Body of pancreas (tissue), 4 donors: ENCODE data around the gene CEACAM6. TPM values are rescaled to one million over a fixed set of nuclear protein-coding genes. Genes with fewer than 3 reads are reported as not detected.
"Not testable (repeated sequence)": the region's sequence is repeated elsewhere in the genome, so short reads cannot be mapped to it uniquely, and the experiment has no call there.

Experiments used
- ATAC-seq: fragments of 150-250 bp; one replicate; pipeline ENCODE4 v1.9.1; 2016
- DNase-seq, 4 donors: peaks; one replicate each; pipeline ENCODE4 v3.0.0-alpha.2; 2019
- H3K27ac ChIP-seq, 4 donors: fragments of 200-600 bp; sonication (generic); 1 replicate in 3 of 4; 2 replicates in 1 of 4; pipeline versions ENCODE4 v1.5.1 to v1.6.1; 2016 to 2019; ENCODE audit warnings: mild to moderate bottlenecking in 1 of 4, mixed read lengths in 1 of 4, moderate library complexity in 1 of 4
- H3K27me3 ChIP-seq, 2 donors: fragments of 200-600 bp; sonication (generic); one replicate each; pipeline ENCODE4 v1.6.0; 2016; ENCODE audit warnings: mild to moderate bottlenecking in 1 of 2
- H3K36me3 ChIP-seq, 2 donors: fragments of 200-600 bp; sonication (generic); replicated peaks in 1 of 2; 2 replicates each; pipeline ENCODE4 v1.5.1; 2016; ENCODE audit warnings: low read depth in 2 of 2; ENCODE audit not compliant: insufficient read depth in 1 of 2
- H3K4me1 ChIP-seq: fragments of 200-600 bp; sonication (generic); one replicate; pipeline ENCODE4 v1.6.0; 2016
- H3K4me3 ChIP-seq, 2 donors: fragments of 200-600 bp; sonication (generic); 1 replicate in 1 of 2; 2 replicates in 1 of 2; pipeline ENCODE4 v1.5.1; 2016 to 2019
- H3K9me3 ChIP-seq, 3 donors: fragments of 200-600 bp; sonication (generic); 1 replicate in 2 of 3; 2 replicates in 1 of 3; pipeline ENCODE4 v1.5.1; 2016
- CTCF ChIP-seq, 7 experiments: fragments of 450-650 bp in 4 of 7; fragments of 200-600 bp in 3 of 7; sonication (generic) in 3 of 7; IDR thresholded peaks; one replicate each; pipeline ENCODE4 v1.5.1; 2016 to 2019; ENCODE audit warnings: antibody characterized with exemption in 7 of 7
- POLR2A ChIP-seq, 3 donors: fragments of 450-650 bp; IDR thresholded peaks; one replicate each; pipeline ENCODE4 v1.6.1; 2016; ENCODE audit warnings: antibody characterized with exemption in 3 of 3, mild to moderate bottlenecking in 2 of 3
- WGBS, 2 donors: methylation state at CpG; one replicate each; pipeline ENCODE4 v1.1.5; 2017; 5-methylcytosine and 5-hydroxymethylcytosine counted together
- intact Hi-C: fragments of 100-400 bp; cut with DNase I; formaldehyde crosslinking; loops from one replicate; pipeline ENCODE4 v1.15.1; 2023
- total RNA-seq, 2 donors: library from RNA; depleted of rRNA; stranded (reverse); fragments of >200 nt; gene quantifications; one replicate each; pipeline ENCODE4 v1.1.0, GENCODE V29; 2016

CEACAM6 gene
- total RNA-seq, 2 donors from 2014 or later = 3.0 to 27.0 TPM

GRCh38 chr19:41767115-41767514, 11.8 kb downstream of the CEACAM6 start:
- Histone ChIP-seq H3K27me3 (no peaks in the 10 kb centered on the region), H3K36me3 (no peaks in the 10 kb centered on the region), H3K9me3 (no peaks in the 10 kb centered on the region), H3K27ac (no peak overlapping the region), H3K4me3 (no peak overlapping the region), H3K4me1 (no peaks in the 10 kb centered on the region)
- ATAC-seq (no peak), DNase-seq (no peak)
- TF ChIP-seq CTCF (IDR thresholded peaks at IDR 0.05) = no peak
- TF ChIP-seq POLR2A (IDR thresholded peaks at IDR 0.05) = no peak
- intact Hi-C loops = no loop called here
- WGBS, 2 donors = 64 to 79% methylated on average over 2 of the region's 2 CpGs

GRCh38 chr19:41768105-41768504, 12.8 kb downstream of the CEACAM6 start:
- H3K27me3 ChIP-seq, H3K27ac ChIP-seq, H3K4me1 ChIP-seq, H3K36me3 ChIP-seq, intact Hi-C loops, H3K4me3 ChIP-seq, H3K9me3 ChIP-seq, DNase-seq, ATAC-seq: not testable (repeated sequence)
- 62 to 66% methylated on average over 5 of the region's 5 CpGs for WGBS, 2 donors

GRCh38 chr19:41769608-41770007, 14.3 kb downstream of the CEACAM6 start:
- Histone ChIP-seq H3K9me3 (no peaks in the 10 kb centered on the region), H3K27ac (no peak overlapping the region), H3K36me3 (no peaks in the 10 kb centered on the region), H3K27me3 (no peaks in the 10 kb centered on the region), H3K4me3 (no peak overlapping the region), H3K4me1 (peaks cover 4% of the 10 kb centered on the region)
- 73 to 77% methylated on average over 4 of the region's 4 CpGs for WGBS, 2 donors
- DNase-seq (no peak), ATAC-seq (no peak)
- intact Hi-C loops = no loop called here
- TF ChIP-seq POLR2A (IDR thresholded peaks at IDR 0.05) = no peak
- TF ChIP-seq CTCF (IDR thresholded peaks at IDR 0.05) = no peak

- intact Hi-C loops = no loop called here
- TF ChIP-seq CTCF (IDR thresholded peaks at IDR 0.05) (no peak), POLR2A (IDR thresholded peaks at IDR 0.05) (no peak)
- H3K9me3 ChIP-seq = no peaks in the 10 kb centered on the region
- H3K4me1 ChIP-seq = peaks cover 4% of the 10 kb centered on the region
- H3K4me3 ChIP-seq = no peak overlapping the region
- ATAC-seq = no peak
- H3K36me3 ChIP-seq = no peaks in the 10 kb centered on the region
- no peak overlapping the region for H3K27ac ChIP-seq
- 91 to 96% methylated on average over 2 of the region's 2 CpGs for WGBS, 2 donors
- H3K27me3 ChIP-seq = no peaks in the 10 kb centered on the region
- no peak for DNase-seq
Observed at GRCh38 chr19:41771410-41771809, 16.1 kb downstream of the CEACAM6 start.

GRCh38 chr19:41774515-41774980, 19.2 kb downstream of the CEACAM6 start:
- ATAC-seq = peak; percentile 52
- TF ChIP-seq POLR2A (IDR thresholded peaks at IDR 0.05) = no peak
- TF ChIP-seq CTCF (IDR thresholded peaks at IDR 0.05) = no peak

More at GRCh38 chr19:41774515-41774980, 19.2 kb downstream of the CEACAM6 start:
- Histone ChIP-seq H3K27ac (no peak overlapping the region), H3K27me3 (peaks cover 0 to 8% of the 10 kb centered on the region in 2 donors), H3K4me1 (peaks cover 4% of the 10 kb centered on the region), H3K4me3 (no peak overlapping the region), H3K9me3 (no peaks in the 10 kb centered on the region), H3K36me3 (no peaks in the 10 kb centered on the region)
- intact Hi-C loops = no loop called here
- WGBS, 2 donors = 36 to 38% methylated on average over 6 of the region's 6 CpGs
- DNase-seq = peak in 1 of 4 donors; percentile 32
